Esophagus squamous epithelium (tissue), 5 donors: Measurements from ENCODE around the gene CPPED1. TPM values are rescaled to one million over a fixed set of nuclear protein-coding genes. Genes with fewer than 3 reads are reported as not detected.

Experiments
- DNase-seq: peaks from one replicate; lab custom pipeline; 2025; lab: John Stamatoyannopoulos, UW
- H3K27ac ChIP-seq, 4 donors: fragments of 200-600 bp; sonication (generic); one replicate each; pipeline ENCODE4 v1.5.1; 2016 to 2019; ENCODE audit warnings: mild to moderate bottlenecking in 1 of 4
- H3K27me3 ChIP-seq, 4 donors: fragments of 200-600 bp; sonication (generic); 1 replicate in 3 of 4; 2 replicates in 1 of 4; pipeline versions ENCODE4 v1.5.1 to v1.6.0; 2017 to 2021; ENCODE audit warnings: antibody characterized with exemption in 1 of 4
- H3K36me3 ChIP-seq, 3 donors: fragments of 200-600 bp; sonication (generic); one replicate each; pipeline ENCODE4 v1.5.1; 2016 to 2019
- H3K4me1 ChIP-seq, 3 donors: fragments of 200-600 bp; sonication (generic); one replicate each; pipeline ENCODE4 v1.5.1; 2017 to 2019
- H3K4me3 ChIP-seq, 4 donors: fragments of 200-600 bp; sonication (generic); 1 replicate in 3 of 4; 2 replicates in 1 of 4; pipeline ENCODE4 v1.5.1; 2016 to 2019; ENCODE audit warnings: mild to moderate bottlenecking in 2 of 4, moderate library complexity in 1 of 4
- H3K9me3 ChIP-seq, 3 donors: fragments of 200-600 bp; sonication (generic); one replicate each; pipeline ENCODE4 v1.5.1; 2016 to 2019
- CTCF ChIP-seq, 6 experiments: fragments of 450-650 bp in 4 of 6; fragments of 200-600 bp in 2 of 6; sonication (generic) in 2 of 6; IDR thresholded peaks; one replicate each; pipeline ENCODE4 v1.5.1; 2016 to 2019; ENCODE audit warnings: antibody characterized with exemption in 6 of 6, mild to moderate bottlenecking in 4 of 6, moderate library complexity in 4 of 6
- POLR2A ChIP-seq, 4 donors: fragments of 450-650 bp; IDR thresholded peaks; one replicate each; pipeline ENCODE4 v1.6.1; 2017; ENCODE audit warnings: antibody characterized with exemption in 4 of 4, mild to moderate bottlenecking in 4 of 4, moderate library complexity in 3 of 4
- WGBS, 2 donors: methylation state at CpG; one replicate each; pipeline ENCODE4 v1.1.5; 2018; 5-methylcytosine and 5-hydroxymethylcytosine counted together
- intact Hi-C: fragments of 100-400 bp; cut with DNase I; formaldehyde crosslinking; loops from one replicate; pipeline ENCODE4 v1.15.0; 2022
- total RNA-seq, 4 donors: library from RNA; depleted of rRNA; stranded (reverse); fragments of >200 nt; gene quantifications; one replicate each; pipeline ENCODE4 v1.1.0, GENCODE V29; 2016
- donor health status: DM: yes; HTN: yes; CAD: no.

CPPED1 gene
- total RNA-seq, 4 donors from 2014 or later, result 14.3 to 45.6 (median 16.8) TPM

GRCh38 chr16:12728469-12728868 is 75.2 kb downstream of the CPPED1 start:
- Histone ChIP-seq H3K4me1 (peaks cover 0 to 4% (median 0%) of the 10 kb centered on the region in 3 donors), H3K9me3 (peaks cover 0 to 14% (median 7%) of the 10 kb centered on the region in 3 donors), H3K27ac (no peak overlapping the region), H3K36me3 (peaks cover 0 to 20% (median 0%) of the 10 kb centered on the region in 3 donors), H3K4me3 (no peak overlapping the region), H3K27me3 (no peaks in the 10 kb centered on the region)
- 90 to 94% methylated on average over 5 of the region's 5 CpGs for WGBS, 2 donors
- TF ChIP-seq CTCF (IDR thresholded peaks at IDR 0.05) (no peak), POLR2A (IDR thresholded peaks at IDR 0.05) (no peak)
- intact Hi-C loops, result no loop called here
- no peak for DNase-seq

- peaks cover 0 to 25% (median 0%) of the 10 kb centered on the region in 3 donors for H3K36me3 ChIP-seq
- DNase-seq, result no peak
- peaks cover 0 to 4% (median 0%) of the 10 kb centered on the region in 3 donors for H3K4me1 ChIP-seq
- H3K9me3 ChIP-seq, result no peaks in the 10 kb centered on the region
- no peaks in the 10 kb centered on the region for H3K27me3 ChIP-seq
- H3K27ac ChIP-seq, result no peak overlapping the region
- TF ChIP-seq POLR2A (IDR thresholded peaks at IDR 0.05) (no peak), CTCF (IDR thresholded peaks at IDR 0.05) (no peak)
- WGBS, 2 donors, result 77 to 81% methylated on average over 7 to 8 of the region's 8 CpGs
- no peak overlapping the region for H3K4me3 ChIP-seq
- intact Hi-C loops, result no loop called here
These were observed 79.5 kb downstream of the CPPED1 start for GRCh38 chr16:12724226-12724625.

- TF ChIP-seq CTCF (IDR thresholded peaks at IDR 0.05), result no peak
- TF ChIP-seq POLR2A (IDR thresholded peaks at IDR 0.05), result no peak
- peaks cover 0 to 3% (median 0%) of the 10 kb centered on the region in 3 donors for H3K4me1 ChIP-seq
- DNase-seq, result no peak
- 76 to 78% methylated on average over 5 of the region's 5 CpGs for WGBS, 2 donors
- H3K36me3 ChIP-seq, result peaks cover 0 to 30% (median 0%) of the 10 kb centered on the region in 3 donors
- no peak overlapping the region for H3K4me3 ChIP-seq
- no peaks in the 10 kb centered on the region for H3K27me3 ChIP-seq
- H3K9me3 ChIP-seq, result no peaks in the 10 kb centered on the region
- no peak overlapping the region for H3K27ac ChIP-seq
- intact Hi-C loops, result no loop called here
These were observed 80.0 kb downstream of the CPPED1 start for GRCh38 chr16:12723681-12724080.

GRCh38 chr16:12721841-12722421 is 81.8 kb downstream of the CPPED1 start:
- DNase-seq, result no peak

More at GRCh38 chr16:12721841-12722421, 81.8 kb downstream of the CPPED1 start:
- WGBS, 2 donors, result 46 to 49% methylated on average over 9 of the region's 9 CpGs
- Histone ChIP-seq H3K27me3 (no peaks in the 10 kb centered on the region), H3K36me3 (peaks cover 0 to 28% (median 0%) of the 10 kb centered on the region in 3 donors), H3K4me3 (no peak overlapping the region), H3K27ac (no peak overlapping the region), H3K9me3 (no peaks in the 10 kb centered on the region), H3K4me1 (no peaks in the 10 kb centered on the region)
- TF ChIP-seq POLR2A (IDR thresholded peaks at IDR 0.05) (no peak), CTCF (IDR thresholded peaks at IDR 0.05) (no peak)
- intact Hi-C loops, result no loop called here
